Gastroesophageal sphincter (tissue), 4 donors: Measurements from ENCODE around the gene LRBA. TPM values are rescaled to one million over a fixed set of nuclear protein-coding genes. Genes with fewer than 3 reads are reported as not detected.
"Not testable (repeated sequence)": the region's sequence is repeated elsewhere in the genome, so short reads cannot be mapped to it uniquely, and the experiment has no call there.

Experiments
- ATAC-seq: fragments of 150-250 bp; one replicate; pipeline ENCODE4 v1.9.1; 2016; ENCODE audit warnings: mild to moderate bottlenecking, moderate library complexity
- H3K27ac ChIP-seq, 4 donors: fragments of 200-600 bp; sonication (generic) in 3 of 4; 1 replicate in 3 of 4; 2 replicates in 1 of 4; pipeline ENCODE4 v1.5.1; 2016 to 2019
- H3K27me3 ChIP-seq: fragments of 200-600 bp; sonication (generic); one replicate; pipeline ENCODE4 v1.5.1; 2019
- H3K36me3 ChIP-seq, 2 donors: fragments of 200-600 bp; sonication (generic); one replicate each; pipeline ENCODE4 v1.5.1; 2019; ENCODE audit warnings: control low read depth in 1 of 2
- H3K4me1 ChIP-seq, 3 donors: fragments of 200-600 bp; sonication (generic); 1 replicate in 2 of 3; 2 replicates in 1 of 3; pipeline ENCODE4 v1.5.1; 2016 to 2019; ENCODE audit warnings: control low read depth in 2 of 3
- H3K4me3 ChIP-seq, 2 donors: fragments of 200-600 bp; sonication (generic); one replicate each; pipeline ENCODE4 v1.5.1; 2019; ENCODE audit warnings: mild to moderate bottlenecking in 1 of 2, moderate library complexity in 1 of 2
- H3K9me3 ChIP-seq, 3 donors: fragments of 200-600 bp; sonication (generic); one replicate each; pipeline ENCODE4 v1.5.1; 2017 to 2019; ENCODE audit warnings: control low read depth in 2 of 3
- CTCF ChIP-seq, 4 experiments: fragments of 200-600 bp in 2 of 4; fragments of 450-650 bp in 2 of 4; sonication (generic) in 1 of 4; IDR thresholded peaks; one replicate each; pipeline ENCODE4 v1.5.1; 2017 to 2019; ENCODE audit warnings: antibody characterized with exemption in 4 of 4, mild to moderate bottlenecking in 2 of 4, moderate library complexity in 2 of 4
- EP300 ChIP-seq: sonication (generic); formaldehyde crosslinking; IDR thresholded peaks from one replicate; pipeline ENCODE4 v1.6.1; 2017; ENCODE audit warnings: antibody characterized with exemption, mild to moderate bottlenecking
- POLR2A ChIP-seq, 2 donors: fragments of 450-650 bp; IDR thresholded peaks; one replicate each; pipeline ENCODE4 v1.6.1; 2017; ENCODE audit warnings: antibody characterized with exemption in 2 of 2, mild to moderate bottlenecking in 2 of 2, moderate library complexity in 1 of 2
- POLR2AphosphoS5 ChIP-seq: sonication (generic); formaldehyde crosslinking; IDR thresholded peaks from one replicate; pipeline ENCODE4 v1.6.1; 2017; ENCODE audit warnings: antibody characterized with exemption
- WGBS, 2 donors: methylation state at CpG; one replicate each; pipeline ENCODE4 v1.1.5; 2018; ENCODE audit warnings: low coverage in 1 of 2; 5-methylcytosine and 5-hydroxymethylcytosine counted together
- total RNA-seq, 4 donors: library from RNA; depleted of rRNA; stranded (reverse); fragments of >200 nt; gene quantifications; one replicate each; pipeline ENCODE4 v1.1.0, GENCODE V29; 2016

LRBA gene
- total RNA-seq, 4 donors from 2014 or later = 18.4 to 35.0 (median 23.2) TPM

- ATAC-seq = no peak
- no peak for TF ChIP-seq POLR2AphosphoS5
- Histone ChIP-seq H3K4me3 (no peak overlapping the region), H3K27ac (no peak overlapping the region), H3K27me3 (no peaks in the 10 kb centered on the region), H3K4me1 (peaks cover 0 to 11% (median 0%) of the 10 kb centered on the region in 3 donors), H3K36me3 (no peaks in the 10 kb centered on the region), H3K9me3 (no peaks in the 10 kb centered on the region)
- WGBS, 2 donors = 57 to 78% methylated on average over 1 of the region's 1 CpG
These were observed 52.8 kb downstream of the LRBA start for GRCh38 chr4:150962245-150962644.

- H3K4me3 ChIP-seq = no peak overlapping the region
- 44 to 60% methylated on average over 1 of the region's 1 CpG for WGBS, 2 donors
- peaks cover 0 to 4% (median 0%) of the 10 kb centered on the region in 3 donors for H3K4me1 ChIP-seq
- no peak overlapping the region for H3K27ac ChIP-seq
- TF ChIP-seq EP300 (no peak), CTCF (IDR thresholded peaks at IDR 0.05) (no peak)
- ATAC-seq = no peak
- no peaks in the 10 kb centered on the region for H3K36me3 ChIP-seq
- no peaks in the 10 kb centered on the region for H3K27me3 ChIP-seq
- no peaks in the 10 kb centered on the region for H3K9me3 ChIP-seq
These were observed 53.5 kb downstream of the LRBA start for GRCh38 chr4:150961566-150961965.

GRCh38 chr4:150960818-150961217 is 54.3 kb downstream of the LRBA start:
- no peaks in the 10 kb centered on the region for H3K27me3 ChIP-seq
- H3K27ac ChIP-seq = no peak overlapping the region
- H3K9me3 ChIP-seq = no peaks in the 10 kb centered on the region
- ATAC-seq = no peak
- TF ChIP-seq POLR2AphosphoS5 (no peak), CTCF (IDR thresholded peaks at IDR 0.05) (peak in 1 of 4 experiments; percentile 33)
- no CpG with 5 or more reads among the region's 2 CpGs for WGBS, 2 donors
- H3K36me3 ChIP-seq = no peaks in the 10 kb centered on the region
- no peak overlapping the region for H3K4me3 ChIP-seq
- H3K4me1 ChIP-seq = peaks cover 0 to 4% (median 0%) of the 10 kb centered on the region in 3 donors

- no peaks in the 10 kb centered on the region for H3K36me3 ChIP-seq
- ATAC-seq = no peak
These were observed 55.0 kb downstream of the LRBA start for GRCh38 chr4:150960079-150960478.

GRCh38 chr4:150957981-150958380 is 57.1 kb downstream of the LRBA start:
- 100% methylated on average over 3 of the region's 4 CpGs; no CpG with 5 or more reads in 1 of the 2 donors for WGBS, 2 donors
- not testable (repeated sequence) for H3K36me3 ChIP-seq, H3K4me3 ChIP-seq, H3K4me1 ChIP-seq, ATAC-seq, H3K27ac ChIP-seq, H3K9me3 ChIP-seq, H3K27me3 ChIP-seq

More at GRCh38 chr4:150960079-150960478, 55.0 kb downstream of the LRBA start:
- peaks cover 0 to 4% (median 0%) of the 10 kb centered on the region in 3 donors for H3K4me1 ChIP-seq
- H3K27me3 ChIP-seq = no peaks in the 10 kb centered on the region
- H3K27ac ChIP-seq = no peak overlapping the region
- H3K9me3 ChIP-seq = no peaks in the 10 kb centered on the region
- no peak overlapping the region for H3K4me3 ChIP-seq
- TF ChIP-seq EP300 = no peak
- TF ChIP-seq POLR2A (IDR thresholded peaks at IDR 0.05) = no peak
- TF ChIP-seq CTCF (IDR thresholded peaks at IDR 0.05) = peak in 1 of 4 experiments; percentile 40
- no peak for TF ChIP-seq POLR2AphosphoS5
- 49 to 57% methylated on average over 2 of the region's 2 CpGs for WGBS, 2 donors

- not testable (repeated sequence) for H3K27me3 ChIP-seq, H3K4me1 ChIP-seq, H3K27ac ChIP-seq, ATAC-seq, H3K36me3 ChIP-seq, H3K9me3 ChIP-seq, H3K4me3 ChIP-seq
- WGBS, 2 donors = 86 to 89% methylated on average over 1 of the region's 1 CpG
These were observed 58.0 kb downstream of the LRBA start for GRCh38 chr4:150957095-150957494.

GRCh38 chr4:150953916-150954315 is 61.2 kb downstream of the LRBA start:
- not testable (repeated sequence) for H3K27ac ChIP-seq, H3K36me3 ChIP-seq, ATAC-seq, H3K27me3 ChIP-seq, H3K4me3 ChIP-seq, H3K4me1 ChIP-seq, H3K9me3 ChIP-seq
- WGBS, 2 donors = no CpG with 5 or more reads among the region's 28 CpGs
